SU-DHL-6 (cell line): ENCODE data around the gene BLACAT1.

Experiments used
- CTCF ChIP-seq: fragments of 200-600 bp; sonication (generic); IDR thresholded peaks from one replicate; pipeline ENCODE4 v1.5.1; 2017; ENCODE audit warnings: antibody characterized with exemption, mild to moderate bottlenecking, low read length, moderate library complexity; ENCODE audit not compliant: insufficient read depth, poor library complexity, severe bottlenecking
- EZH2phosphoT487 ChIP-seq: fragments of 200-600 bp; sonication (generic), shearing (Covaris generic); conservative IDR thresholded peaks from 2 replicates; pipeline ENCODE4 v1.6.1; 2018; ENCODE audit warnings: mild to moderate bottlenecking, antibody characterized with exemption, low read length, moderate library complexity, mixed read lengths

- TF ChIP-seq CTCF (no peak), EZH2phosphoT487 (no peak)
These were observed 926 bp downstream of the BLACAT1 start for GRCh38 chr1:205454903-205455335.
